ENCODE data around the gene KRTAP9-6. TPM values are rescaled to one million over a fixed set of nuclear protein-coding genes. Genes with fewer than 3 reads are reported as not detected.
"Not testable (repeated sequence)": the region's sequence is repeated elsewhere in the genome, so short reads cannot be mapped to it uniquely, and the experiment has no call there.

Gene KRTAP9-6
- total and polyA plus RNA-seq, 4 donors = 0.17 TPM; not detected in 3

- 100% methylated on average over 1 of the region's 2 CpGs for WGBS (ENCODE audit: insufficient coverage)
- not testable (repeated sequence) for H3K4me3 ChIP-seq (ENCODE audit: low read depth, low read length); H3K4me1 ChIP-seq (ENCODE audit: control insufficient read depth, insufficient read depth, low read length); H3K27me3 ChIP-seq (ENCODE audit: control insufficient read depth, insufficient read depth, low read length); H3K27ac ChIP-seq (ENCODE audit: low read depth, low read length); H3K36me3 ChIP-seq (ENCODE audit: control insufficient read depth, insufficient read depth, low read length); H3K9me3 ChIP-seq (ENCODE audit: control insufficient read depth, insufficient read depth, low read length)
- DNase-seq (ENCODE audit: low read depth in 4 of 6, low spot score in 6 of 6) = peak in 1 of 6 donors; percentile 0
These were observed 18.0 kb upstream of the KRTAP9-6 start for GRCh38 chr17:41246995-41247787.

GRCh38 chr17:41249637-41250240, 15.4 kb upstream of the KRTAP9-6 start, which contains the start of gene KRTAP9-4:
TSS of gene KRTAP9-4 (plus strand) at chr17:41249687. CDS start at chr17:41249721, 34 bp downstream.
- H3K9me3 ChIP-seq (ENCODE audit: control insufficient read depth, insufficient read depth, low read length) = not testable (repeated sequence)

GRCh38 chr17:41251261-41251660, 13.9 kb upstream of the KRTAP9-6 start:
- H3K36me3 ChIP-seq (ENCODE audit: control insufficient read depth, insufficient read depth, low read length) = no peaks in the 10 kb centered on the region
- 33% methylated on average over 1 of the region's 1 CpG for WGBS (ENCODE audit: insufficient coverage)
- H3K9me3 ChIP-seq (ENCODE audit: control insufficient read depth, insufficient read depth, low read length) = no peaks in the 10 kb centered on the region
- peak in 2 of 6 donors; percentile 4 to 31 for DNase-seq (ENCODE audit: low read depth in 4 of 6, low spot score in 6 of 6)
- no peak overlapping the region for H3K27ac ChIP-seq (ENCODE audit: low read depth, low read length)
- H3K4me3 ChIP-seq (ENCODE audit: low read depth, low read length) = no peak overlapping the region
- no peaks in the 10 kb centered on the region for H3K4me1 ChIP-seq (ENCODE audit: control insufficient read depth, insufficient read depth, low read length)
- no peaks in the 10 kb centered on the region for H3K27me3 ChIP-seq (ENCODE audit: control insufficient read depth, insufficient read depth, low read length)

More at GRCh38 chr17:41249637-41250240, 15.4 kb upstream of the KRTAP9-6 start, which contains the start of gene KRTAP9-4:
- DNase-seq (ENCODE audit: low read depth in 4 of 6, low spot score in 6 of 6) = peak in 1 of 6 donors; percentile 0
- H3K4me3 ChIP-seq (ENCODE audit: low read depth, low read length); H3K27ac ChIP-seq (ENCODE audit: low read depth, low read length); H3K27me3 ChIP-seq (ENCODE audit: control insufficient read depth, insufficient read depth, low read length); H3K36me3 ChIP-seq (ENCODE audit: control insufficient read depth, insufficient read depth, low read length); H3K4me1 ChIP-seq (ENCODE audit: control insufficient read depth, insufficient read depth, low read length): not testable (repeated sequence)
- WGBS (ENCODE audit: insufficient coverage) = 52% methylated on average over 2 of the region's 2 CpGs

- Histone ChIP-seq H3K36me3 (ENCODE audit: control insufficient read depth, insufficient read depth, low read length) (no peaks in the 10 kb centered on the region), H3K9me3 (ENCODE audit: control insufficient read depth, insufficient read depth, low read length) (no peaks in the 10 kb centered on the region), H3K27ac (ENCODE audit: low read depth, low read length) (no peak overlapping the region), H3K4me1 (ENCODE audit: control insufficient read depth, insufficient read depth, low read length) (no peaks in the 10 kb centered on the region), H3K4me3 (ENCODE audit: low read depth, low read length) (no peak overlapping the region), H3K27me3 (ENCODE audit: control insufficient read depth, insufficient read depth, low read length) (no peaks in the 10 kb centered on the region)
- no CpG with 5 or more reads among the region's 1 CpG for WGBS (ENCODE audit: insufficient coverage)
- DNase-seq (ENCODE audit: low read depth in 4 of 6, low spot score in 6 of 6) = peak in 1 of 6 donors; percentile 0
These were observed 10.3 kb upstream of the KRTAP9-6 start for GRCh38 chr17:41254861-41255260.

- H3K27me3 ChIP-seq (ENCODE audit: control insufficient read depth, insufficient read depth, low read length); H3K9me3 ChIP-seq (ENCODE audit: control insufficient read depth, insufficient read depth, low read length); H3K27ac ChIP-seq (ENCODE audit: low read depth, low read length); H3K4me1 ChIP-seq (ENCODE audit: control insufficient read depth, insufficient read depth, low read length); H3K36me3 ChIP-seq (ENCODE audit: control insufficient read depth, insufficient read depth, low read length); H3K4me3 ChIP-seq (ENCODE audit: low read depth, low read length): not testable (repeated sequence)
- WGBS (ENCODE audit: insufficient coverage) = 70% methylated on average over 5 of the region's 5 CpGs
- DNase-seq (ENCODE audit: low read depth in 4 of 6, low spot score in 6 of 6) = peak in 1 of 6 donors; percentile 0
These were observed 9.5 kb upstream of the KRTAP9-6 start, which contains the start of gene KRTAP9-9 for GRCh38 chr17:41255381-41256290. TSS of gene KRTAP9-9 (plus strand) at chr17:41255384.

- peak in 1 of 6 donors; percentile 0 for DNase-seq (ENCODE audit: low read depth in 4 of 6, low spot score in 6 of 6)
- no peak overlapping the region for H3K27ac ChIP-seq (ENCODE audit: low read depth, low read length)
- no CpG with 5 or more reads among the region's 1 CpG for WGBS (ENCODE audit: insufficient coverage)
- H3K27me3 ChIP-seq (ENCODE audit: control insufficient read depth, insufficient read depth, low read length) = no peaks in the 10 kb centered on the region
- no peak overlapping the region for H3K4me3 ChIP-seq (ENCODE audit: low read depth, low read length)
- H3K36me3 ChIP-seq (ENCODE audit: control insufficient read depth, insufficient read depth, low read length) = no peaks in the 10 kb centered on the region
- no peaks in the 10 kb centered on the region for H3K9me3 ChIP-seq (ENCODE audit: control insufficient read depth, insufficient read depth, low read length)
- H3K4me1 ChIP-seq (ENCODE audit: control insufficient read depth, insufficient read depth, low read length) = no peaks in the 10 kb centered on the region
These were observed 8.9 kb upstream of the KRTAP9-6 start for GRCh38 chr17:41256291-41256685.

- Histone ChIP-seq H3K27ac (ENCODE audit: low read depth, low read length) (no peak overlapping the region), H3K36me3 (ENCODE audit: control insufficient read depth, insufficient read depth, low read length) (no peaks in the 10 kb centered on the region), H3K27me3 (ENCODE audit: control insufficient read depth, insufficient read depth, low read length) (no peaks in the 10 kb centered on the region), H3K4me1 (ENCODE audit: control insufficient read depth, insufficient read depth, low read length) (no peaks in the 10 kb centered on the region), H3K4me3 (ENCODE audit: low read depth, low read length) (no peak overlapping the region), H3K9me3 (ENCODE audit: control insufficient read depth, insufficient read depth, low read length) (no peaks in the 10 kb centered on the region)
- peak in 1 of 6 donors; percentile 0 for DNase-seq (ENCODE audit: low read depth in 4 of 6, low spot score in 6 of 6)
These were observed 6.8 kb upstream of the KRTAP9-6 start for GRCh38 chr17:41258406-41258805.

GRCh38 chr17:41263212-41263611, 2.0 kb upstream of the KRTAP9-6 start:
- 100% methylated on average over 1 of the region's 2 CpGs for WGBS (ENCODE audit: insufficient coverage)
- peak in 1 of 6 donors; percentile 0 for DNase-seq (ENCODE audit: low read depth in 4 of 6, low spot score in 6 of 6)
- Histone ChIP-seq H3K4me1 (ENCODE audit: control insufficient read depth, insufficient read depth, low read length) (no peaks in the 10 kb centered on the region), H3K9me3 (ENCODE audit: control insufficient read depth, insufficient read depth, low read length) (no peaks in the 10 kb centered on the region), H3K4me3 (ENCODE audit: low read depth, low read length) (no peak overlapping the region), H3K27ac (ENCODE audit: low read depth, low read length) (no peak overlapping the region), H3K36me3 (ENCODE audit: control insufficient read depth, insufficient read depth, low read length) (no peaks in the 10 kb centered on the region), H3K27me3 (ENCODE audit: control insufficient read depth, insufficient read depth, low read length) (no peaks in the 10 kb centered on the region)

GRCh38 chr17:41264599-41264998, 579 bp upstream of the KRTAP9-6 start:
- DNase-seq (ENCODE audit: low read depth in 4 of 6, low spot score in 6 of 6) = peak in 1 of 6 donors; percentile 0
- H3K9me3 ChIP-seq (ENCODE audit: control insufficient read depth, insufficient read depth, low read length) = no peaks in the 10 kb centered on the region
- no peaks in the 10 kb centered on the region for H3K36me3 ChIP-seq (ENCODE audit: control insufficient read depth, insufficient read depth, low read length)
- H3K4me3 ChIP-seq (ENCODE audit: low read depth, low read length) = no peak overlapping the region
- WGBS (ENCODE audit: insufficient coverage) = no CpG with 5 or more reads among the region's 3 CpGs
- H3K27ac ChIP-seq (ENCODE audit: low read depth, low read length) = no peak overlapping the region
- H3K27me3 ChIP-seq (ENCODE audit: control insufficient read depth, insufficient read depth, low read length) = no peaks in the 10 kb centered on the region
- no peaks in the 10 kb centered on the region for H3K4me1 ChIP-seq (ENCODE audit: control insufficient read depth, insufficient read depth, low read length)

Data from spinal cord (tissue), 10 donors.